Activated naive CD8-positive, alpha-beta T cell treated with anti-CD3 and anti-CD28 coated beads, Interleukin-2, amount 10 ng/mL, durations not matched to agents 7 days and 5 days (primary cell): ENCODE measurements around the gene IGSF8. TPM values are rescaled to one million over a fixed set of nuclear protein-coding genes. Genes with fewer than 3 reads are reported as not detected.

Experiments
- ATAC-seq: fragments of 150-1000 bp; cut with Tn5 transposase; one replicate; pipeline ENCODE4 v1.10.0; 2021; ENCODE audit warnings: low read depth, moderate library complexity
- POLR2A ChIA-PET: fragments of 350-600 bp; sonication (Branson Sonifier 250); formaldehyde crosslinking; loops from one replicate; lab custom pipeline; 2021; ENCODE audit warnings: antibody characterized with exemption; lab: Charles Lee
- DNase-seq: peaks from one replicate; pipeline ENCODE4 v3.0.0; 2021
- H3K27ac Mint-ChIP-seq: one replicate; pipeline ENCODE4 v1.8.0; 2022; ENCODE audit warnings: mild to moderate bottlenecking, mixed read lengths
- H3K27me3 Mint-ChIP-seq: one replicate; pipeline ENCODE4 v1.8.0; 2022; ENCODE audit warnings: mild to moderate bottlenecking, moderate library complexity, mixed read lengths
- H3K36me3 Mint-ChIP-seq: one replicate; pipeline ENCODE4 v1.8.0; 2021; ENCODE audit warnings: mild to moderate bottlenecking, mixed read lengths
- H3K4me1 Mint-ChIP-seq: one replicate; pipeline ENCODE4 v1.8.0; 2021; ENCODE audit warnings: mixed read lengths
- H3K4me3 Mint-ChIP-seq: one replicate; pipeline ENCODE4 v1.8.0; 2022; ENCODE audit warnings: mild to moderate bottlenecking, moderate library complexity, mixed read lengths
- H3K9me3 Mint-ChIP-seq: one replicate; pipeline ENCODE4 v1.8.0; 2021; ENCODE audit warnings: mixed read lengths
- total RNA-seq, 2 experiments: library from RNA; stranded (reverse); gene quantifications; one replicate each; pipeline ENCODE4 v1.2.3, GENCODE V29; 2021

IGSF8 gene
- total RNA-seq, 2 experiments from 2014 or later, result 39.8 to 44.6 TPM

- DNase-seq, result no peak
- H3K4me1 Mint-ChIP-seq, result peaks cover 2% of the 10 kb centered on the region
- peaks cover 10% of the 10 kb centered on the region for H3K27me3 Mint-ChIP-seq
- no peak overlapping the region for H3K4me3 Mint-ChIP-seq
- peak; percentile 58 for ATAC-seq
- H3K9me3 Mint-ChIP-seq, result no peaks in the 10 kb centered on the region
- H3K27ac Mint-ChIP-seq, result peak overlapping the region; percentile 49
- H3K36me3 Mint-ChIP-seq, result no peaks in the 10 kb centered on the region
- POLR2A ChIA-PET, result no interaction called here
Measured at GRCh38 chr1:160108888-160109662, 10.7 kb upstream of the IGSF8 start.

GRCh38 chr1:160107512-160107911 is 9.1 kb upstream of the IGSF8 start:
- H3K27ac Mint-ChIP-seq, result no peak overlapping the region

DNA sequence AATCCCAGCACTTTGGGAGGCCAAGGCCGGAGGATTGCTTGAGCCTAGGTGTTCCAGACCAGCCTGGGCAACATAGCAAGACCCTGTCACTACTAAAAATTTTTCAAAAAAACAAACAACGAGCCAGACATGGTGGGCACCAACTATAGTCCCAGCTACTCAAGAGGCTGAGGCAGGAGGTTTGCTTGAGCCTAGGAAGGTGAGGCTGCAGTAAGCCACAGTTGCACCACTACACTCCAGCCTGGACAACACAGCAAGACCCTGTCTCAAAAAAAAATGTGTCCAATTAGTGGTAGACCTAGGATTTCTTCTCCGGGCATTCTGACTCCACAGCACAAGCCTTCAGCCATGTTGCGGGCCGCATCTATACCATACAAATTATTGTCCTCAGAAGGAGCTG is 6.7 kb upstream of the IGSF8 start:
- H3K4me1 Mint-ChIP-seq, result peaks cover 15% of the 10 kb centered on the region
- DNase-seq (no peak), ATAC-seq (no peak)
- POLR2A ChIA-PET, result interaction anchor here (0.6 kb wide), 1 partner anchor 194 kb away, joined by 3 read pairs; no protein-coding TSS in a partner anchor
- H3K9me3 Mint-ChIP-seq, result no peaks in the 10 kb centered on the region
- peaks cover 5% of the 10 kb centered on the region for H3K27me3 Mint-ChIP-seq
- no peak overlapping the region for H3K4me3 Mint-ChIP-seq
- H3K27ac Mint-ChIP-seq, result no peak overlapping the region
- no peaks in the 10 kb centered on the region for H3K36me3 Mint-ChIP-seq

More at GRCh38 chr1:160107512-160107911, 9.1 kb upstream of the IGSF8 start:
- POLR2A ChIA-PET, result no interaction called here
- Mint-ChIP-seq H3K9me3 (no peaks in the 10 kb centered on the region), H3K4me1 (peaks cover 5% of the 10 kb centered on the region), H3K4me3 (no peak overlapping the region), H3K36me3 (no peaks in the 10 kb centered on the region), H3K27me3 (peaks cover 8% of the 10 kb centered on the region)
- no peak for DNase-seq
- no peak for ATAC-seq

GRCh38 chr1:160104486-160104885 is 6.1 kb upstream of the IGSF8 start:
- Mint-ChIP-seq H3K4me1 (peaks cover 19% of the 10 kb centered on the region), H3K36me3 (no peaks in the 10 kb centered on the region), H3K27ac (no peak overlapping the region), H3K9me3 (no peaks in the 10 kb centered on the region), H3K4me3 (no peak overlapping the region), H3K27me3 (peaks cover 5% of the 10 kb centered on the region)
- POLR2A ChIA-PET, result no interaction called here
- no peak for DNase-seq
- ATAC-seq, result no peak

GRCh38 chr1:160103658-160104408 is 5.4 kb upstream of the IGSF8 start:
- peaks cover 22% of the 10 kb centered on the region for H3K4me1 Mint-ChIP-seq
- peaks cover 3% of the 10 kb centered on the region for H3K27me3 Mint-ChIP-seq
- ATAC-seq (no peak), DNase-seq (no peak)
- H3K27ac Mint-ChIP-seq, result no peak overlapping the region
- no peaks in the 10 kb centered on the region for H3K36me3 Mint-ChIP-seq
- POLR2A ChIA-PET, result no interaction called here
- no peak overlapping the region for H3K4me3 Mint-ChIP-seq
- no peaks in the 10 kb centered on the region for H3K9me3 Mint-ChIP-seq

DNA sequence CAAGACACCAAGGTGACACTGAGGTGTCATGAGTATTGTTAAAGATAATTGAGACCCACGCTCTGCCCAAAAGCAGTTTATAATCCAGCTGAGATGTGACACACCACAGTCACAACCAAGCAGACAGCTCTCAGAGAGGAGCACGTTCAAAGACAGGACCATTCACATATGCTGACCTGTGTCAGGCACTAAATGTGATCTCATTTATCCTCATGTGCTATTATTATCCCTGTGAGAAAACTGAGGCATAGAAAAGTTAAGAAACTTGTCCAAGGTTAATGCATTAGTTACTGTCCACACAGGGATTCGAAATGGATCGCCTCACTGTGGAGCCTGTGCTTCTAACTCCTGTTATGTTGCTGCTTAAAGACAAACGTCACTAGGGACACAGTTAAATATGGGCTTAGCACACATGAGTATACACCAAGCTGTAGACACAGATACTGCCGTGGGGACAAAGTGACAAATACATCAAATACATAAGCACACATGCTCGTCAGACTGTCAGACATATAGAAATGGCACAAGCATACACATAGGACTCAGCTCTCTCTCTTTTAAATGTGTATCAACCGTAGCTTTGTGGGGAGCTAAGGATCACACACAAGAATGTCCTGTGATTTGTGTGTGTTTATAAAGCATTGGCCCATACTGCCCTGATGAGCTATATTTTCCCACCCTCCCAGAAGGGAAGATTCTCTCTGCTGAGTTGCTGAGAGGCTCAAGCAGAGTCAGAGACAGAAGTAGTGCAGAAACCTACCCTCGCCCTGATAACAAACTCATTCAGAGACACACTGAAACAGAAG is 3.5 kb upstream of the IGSF8 start:
- no peak overlapping the region for H3K4me3 Mint-ChIP-seq
- ATAC-seq (no peak), DNase-seq (no peak)
- no peaks in the 10 kb centered on the region for H3K9me3 Mint-ChIP-seq
- POLR2A ChIA-PET, result interaction anchor here (1.2 to 2.1 kb wide), 4 partner anchors 150 to 189 kb away, joined by 3 to 8 read pairs (median 6); partner anchors contain the start of gene DCAF8
- H3K4me1 Mint-ChIP-seq, result peaks cover 30% of the 10 kb centered on the region
- peaks cover 3% of the 10 kb centered on the region for H3K27me3 Mint-ChIP-seq
- H3K36me3 Mint-ChIP-seq, result no peaks in the 10 kb centered on the region
- peak overlapping the region; percentile 88 for H3K27ac Mint-ChIP-seq

- H3K27ac Mint-ChIP-seq, result peak overlapping the region; percentile 88
- peak; percentile 23 for ATAC-seq
- H3K4me1 Mint-ChIP-seq, result peaks cover 36% of the 10 kb centered on the region
- DNase-seq, result peak; percentile 80
- POLR2A ChIA-PET, result interaction anchor here (1.2 to 2.1 kb wide), 4 partner anchors 151 to 190 kb away, joined by 3 to 8 read pairs (median 6); partner anchors contain the start of gene DCAF8
- peak overlapping the region; percentile 62 for H3K4me3 Mint-ChIP-seq
- no peaks in the 10 kb centered on the region for H3K9me3 Mint-ChIP-seq
- no peaks in the 10 kb centered on the region for H3K36me3 Mint-ChIP-seq
- H3K27me3 Mint-ChIP-seq, result no peaks in the 10 kb centered on the region
Measured at GRCh38 chr1:160101037-160101716, 2.8 kb upstream of the IGSF8 start.

DNA sequence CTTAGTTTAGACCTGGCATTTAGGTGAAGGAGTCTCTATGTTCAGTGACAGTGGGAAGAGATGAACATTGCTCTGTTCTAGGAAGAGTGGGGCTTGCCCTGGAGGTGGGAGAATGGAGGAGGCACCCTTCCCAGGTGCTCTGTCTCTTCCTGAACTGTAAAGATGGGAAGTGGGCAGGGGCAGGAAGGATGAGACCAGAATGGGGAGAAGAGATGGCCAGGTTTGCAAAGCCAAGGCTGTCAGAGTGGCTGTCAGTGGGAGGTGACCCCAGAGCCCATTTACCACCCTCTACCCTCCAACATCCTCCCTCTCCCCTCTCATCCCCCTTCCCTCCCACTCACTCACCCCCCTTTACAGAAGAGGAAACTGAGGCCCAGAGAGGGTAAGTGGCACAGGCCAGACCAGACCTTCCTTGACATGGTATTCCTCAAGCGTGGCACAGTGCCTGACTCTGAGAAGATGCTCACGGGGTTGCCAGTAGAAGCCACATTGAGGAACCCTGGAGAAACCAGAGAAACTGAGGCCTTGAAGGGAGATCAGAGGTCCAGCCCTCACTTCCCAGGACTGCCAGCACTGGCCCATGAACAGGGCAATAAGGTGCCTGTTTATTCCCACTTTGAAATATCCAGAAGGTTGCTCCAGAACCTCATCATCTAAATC is 1.4 kb upstream of the IGSF8 start:
- Mint-ChIP-seq H3K4me3 (peak overlapping the region; percentile 81), H3K36me3 (no peaks in the 10 kb centered on the region), H3K4me1 (peaks cover 39% of the 10 kb centered on the region), H3K27ac (peak overlapping the region; percentile 88), H3K27me3 (no peaks in the 10 kb centered on the region), H3K9me3 (no peaks in the 10 kb centered on the region)
- DNase-seq (no peak), ATAC-seq (no peak)
- POLR2A ChIA-PET, result interaction anchor here (1.2 to 2.1 kb wide), 3 partner anchors 15 to 192 kb away, joined by 3 to 8 read pairs (median 4); no protein-coding TSS in a partner anchor

DNA sequence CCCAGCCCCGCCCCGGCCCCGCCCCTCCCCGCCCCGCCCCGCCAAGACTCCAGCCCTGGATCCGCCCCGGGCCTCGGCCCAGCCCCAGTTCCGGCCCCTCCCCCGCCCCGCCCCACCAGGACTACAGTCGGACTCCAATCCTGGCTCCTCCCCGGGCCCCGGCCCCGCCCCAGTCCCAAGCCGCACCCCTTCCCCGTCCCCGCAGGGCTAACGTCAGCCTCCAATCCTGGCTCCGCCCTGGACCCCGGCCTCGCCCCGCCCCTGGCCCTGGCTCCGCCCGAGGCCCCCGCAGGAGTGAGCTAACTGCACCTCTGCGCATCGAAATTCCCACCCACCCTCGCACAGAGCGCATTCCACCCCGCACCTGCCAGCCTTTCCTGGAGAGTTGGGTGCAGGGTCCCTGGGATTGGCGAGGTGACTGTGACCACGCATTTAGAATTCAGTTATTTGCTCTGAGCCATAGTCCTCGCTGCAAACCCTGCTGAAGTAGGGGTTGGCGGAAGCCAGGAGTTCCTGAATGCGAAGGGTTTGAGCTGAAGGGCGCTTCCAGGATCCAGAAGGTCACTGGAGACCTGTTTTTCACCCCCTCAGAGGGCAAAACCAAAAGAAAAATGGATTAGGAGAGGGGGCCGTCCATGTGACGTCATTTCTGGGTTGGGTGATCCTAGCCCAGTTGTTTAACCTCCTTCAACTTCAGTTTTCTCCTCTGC is 588 bp upstream of the IGSF8 start:
- peak overlapping the region; percentile 86 for H3K27ac Mint-ChIP-seq
- no peaks in the 10 kb centered on the region for H3K36me3 Mint-ChIP-seq
- ATAC-seq, result peak; percentile 79
- H3K27me3 Mint-ChIP-seq, result no peaks in the 10 kb centered on the region
- POLR2A ChIA-PET, result interaction anchor here (0.8 to 1.4 kb wide), 6 partner anchors 11 to 277 kb away, joined by 3 to 4 read pairs (median 3); no protein-coding TSS in a partner anchor
- peaks cover 39% of the 10 kb centered on the region for H3K4me1 Mint-ChIP-seq
- H3K4me3 Mint-ChIP-seq, result peak overlapping the region; percentile 81
- peak; percentile 98 for DNase-seq
- H3K9me3 Mint-ChIP-seq, result no peaks in the 10 kb centered on the region

- H3K4me3 Mint-ChIP-seq, result peak overlapping the region; percentile 92
- POLR2A ChIA-PET, result interaction anchor here (1.1 to 1.4 kb wide), 3 partner anchors 10 to 187 kb away, joined by 4 to 5 read pairs (median 4); partner anchors contain the start of genes DCAF8 and PEX19
- ATAC-seq (no peak), DNase-seq (no peak)
- peaks cover 38% of the 10 kb centered on the region for H3K4me1 Mint-ChIP-seq
- H3K27me3 Mint-ChIP-seq, result no peaks in the 10 kb centered on the region
- H3K36me3 Mint-ChIP-seq, result no peaks in the 10 kb centered on the region
- no peaks in the 10 kb centered on the region for H3K9me3 Mint-ChIP-seq
- H3K27ac Mint-ChIP-seq, result peak overlapping the region; percentile 91
Measured at GRCh38 chr1:160097151-160097910, 1.1 kb downstream of the IGSF8 start.
